ENCODE measurements around the gene ZNF595.
"Not testable (repeated sequence)": the region's sequence is repeated elsewhere in the genome, so short reads cannot be mapped to it uniquely, and the experiment has no call there.

The ZNF595 gene

GRCh38 chr4:52804-53479, at the start of gene ZNF595:
Gene ZNF595 (plus strand): TSS chr4:53321. CDS start chr4:53489, 168 bp downstream.
- not testable (repeated sequence) for DNase-seq

- DNase-seq, result not testable (repeated sequence)
Observed at GRCh38 chr4:9937-10870, 42.9 kb upstream of the ZNF595 start.

GRCh38 chr4:11095-11815, 41.9 kb upstream of the ZNF595 start:
- not testable (repeated sequence) for DNase-seq

GRCh38 chr4:11816-12417, 41.2 kb upstream of the ZNF595 start:
- DNase-seq, result not testable (repeated sequence)

GRCh38 chr4:18128-18527, 35.0 kb upstream of the ZNF595 start:
- DNase-seq, result not testable (repeated sequence)

- DNase-seq, result not testable (repeated sequence)
Observed at GRCh38 chr4:18589-18988, 34.5 kb upstream of the ZNF595 start.

- not testable (repeated sequence) for DNase-seq
Observed at GRCh38 chr4:22882-23281, 30.2 kb upstream of the ZNF595 start.

GRCh38 chr4:24359-24758, 28.8 kb upstream of the ZNF595 start:
- not testable (repeated sequence) for DNase-seq

GRCh38 chr4:27501-27900, 25.6 kb upstream of the ZNF595 start:
- DNase-seq, result not testable (repeated sequence)

GRCh38 chr4:28767-29542, 24.2 kb upstream of the ZNF595 start:
- DNase-seq, result not testable (repeated sequence)

GRCh38 chr4:33314-33713, 19.8 kb upstream of the ZNF595 start:
- DNase-seq, result not testable (repeated sequence)

GRCh38 chr4:36559-37415, 16.3 kb upstream of the ZNF595 start:
- DNase-seq, result not testable (repeated sequence)

- DNase-seq, result not testable (repeated sequence)
Observed at GRCh38 chr4:38202-38601, 14.9 kb upstream of the ZNF595 start.

GRCh38 chr4:43375-43774, 9.7 kb upstream of the ZNF595 start:
- DNase-seq, result not testable (repeated sequence)

- DNase-seq, result not testable (repeated sequence)
Observed at GRCh38 chr4:51253-51652, 1.9 kb upstream of the ZNF595 start.

GRCh38 chr4:51655-52277, 1.4 kb upstream of the ZNF595 start:
- DNase-seq, result not testable (repeated sequence)

GRCh38 chr4:53521-53920, 400 bp downstream of the ZNF595 start:
- not testable (repeated sequence) for DNase-seq

GRCh38 chr4:64733-65132, 11.6 kb downstream of the ZNF595 start:
- DNase-seq, result not testable (repeated sequence)

- DNase-seq, result no peak
Observed at GRCh38 chr4:71830-72229, 18.7 kb downstream of the ZNF595 start.

GRCh38 chr4:85951-86350, 32.8 kb downstream of the ZNF595 start:
- no peak for DNase-seq

Data from NCI-H1436 (cell line).